HG03025 (cell line): ENCODE data around the gene TOR4A.
"Not testable (repeated sequence)": the region's sequence is repeated elsewhere in the genome, so short reads cannot be mapped to it uniquely, and the experiment has no call there.

Experiments used
- ATAC-seq: cut with Tn5 transposase; IDR thresholded peaks from one replicate; pipeline ENCODE4 v1.9.1; 2021; ENCODE audit warnings: mild to moderate bottlenecking, moderate library complexity; ENCODE audit not compliant: unreplicated experiment, low FRiP score

TOR4A gene

GRCh38 chr9:137237759-137238726 lies 39.5 kb upstream of the TOR4A start:
- ATAC-seq = no peak

- ATAC-seq = not testable (repeated sequence)
Observed at GRCh38 chr9:137239541-137240200, 37.9 kb upstream of the TOR4A start.

GRCh38 chr9:137240318-137240840 lies 37.1 kb upstream of the TOR4A start:
- peak; percentile 25 for ATAC-seq

GRCh38 chr9:137240841-137241489 lies 36.6 kb upstream of the TOR4A start, which contains the start of gene TUBB4B:
Gene TUBB4B (plus strand): TSS chr9:137241287. CDS start chr9:137241361, 74 bp downstream.
- ATAC-seq = peak; percentile 70

GRCh38 chr9:137241490-137242268 lies 35.8 kb upstream of the TOR4A start:
- peak; percentile 3 for ATAC-seq

- ATAC-seq = no peak
Observed at GRCh38 chr9:137242269-137243203, 35.0 kb upstream of the TOR4A start.

GRCh38 chr9:137243266-137243625 lies 34.3 kb upstream of the TOR4A start:
- not testable (repeated sequence) for ATAC-seq

- ATAC-seq = no peak
Observed at GRCh38 chr9:137243626-137244485, 33.7 kb upstream of the TOR4A start.

- no peak for ATAC-seq
Observed at GRCh38 chr9:137244486-137245449, 32.8 kb upstream of the TOR4A start.

GRCh38 chr9:137245450-137246421 lies 31.8 kb upstream of the TOR4A start:
- ATAC-seq = no peak

GRCh38 chr9:137247135-137247915 lies 30.2 kb upstream of the TOR4A start:
- no peak for ATAC-seq

- ATAC-seq = no peak
Observed at GRCh38 chr9:137247916-137248175, 29.7 kb upstream of the TOR4A start.

- no peak for ATAC-seq
Observed at GRCh38 chr9:137250329-137251193, 27.0 kb upstream of the TOR4A start.

GRCh38 chr9:137251194-137251461 lies 26.4 kb upstream of the TOR4A start, which contains the start of gene STPG3:
Gene STPG3 (plus strand): TSS chr9:137251286. CDS start chr9:137251287, 1 bp downstream.
- ATAC-seq = no peak
